ENCODE results near the gene SNAPC4. TPM values are rescaled to one million over a fixed set of nuclear protein-coding genes. Genes with fewer than 3 reads are reported as not detected.
A peak's percentile ranks its signal among the peaks of the same experiment; 100 is the strongest.

Gene SNAPC4
- total RNA-seq, 1 experiment from 2014 or later, result 24.8 TPM

DNA sequence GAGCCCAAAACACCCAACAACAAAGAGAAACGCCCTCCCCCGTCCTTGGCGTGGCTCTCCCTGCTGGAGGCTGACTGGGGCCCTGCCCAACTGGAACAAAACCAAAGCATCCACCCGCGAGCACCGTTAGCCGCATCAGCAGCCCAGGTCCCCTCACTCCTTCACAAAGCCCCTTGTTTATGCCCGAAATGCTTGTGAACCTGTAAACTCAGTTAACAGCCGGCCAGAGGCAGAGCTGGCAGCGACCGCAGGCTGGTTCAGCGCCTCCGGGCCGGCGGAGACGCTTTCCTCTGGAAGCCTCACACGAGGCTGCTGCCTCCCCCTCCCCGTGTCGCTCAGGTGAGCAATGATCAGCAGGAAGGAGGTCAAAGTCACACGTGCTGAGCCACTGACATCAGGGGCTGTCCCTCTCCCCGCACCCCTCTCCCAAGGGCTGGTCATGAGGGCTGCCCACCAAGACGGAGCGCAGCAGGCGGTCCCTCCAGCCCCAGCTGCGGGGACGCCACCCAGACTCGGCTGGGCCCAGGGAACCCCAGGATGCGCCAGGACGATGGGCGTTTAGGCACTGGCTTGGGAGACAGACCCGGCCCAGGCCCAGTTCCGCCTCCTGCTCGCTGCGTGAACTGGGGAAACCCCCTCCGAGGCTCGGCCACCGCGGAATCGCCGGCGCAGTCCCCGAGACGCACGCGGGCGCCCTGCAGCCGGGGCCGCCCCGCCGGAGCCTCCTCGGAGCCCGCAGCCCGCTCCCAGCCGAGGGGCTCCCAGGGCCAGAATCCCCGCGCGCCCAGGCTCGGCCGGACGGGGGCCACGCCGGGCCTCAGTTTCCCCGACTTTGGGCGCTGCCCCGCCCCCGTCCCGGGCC lies 563 bp downstream of the SNAPC4 start:
- intact Hi-C loops (cut with micrococcal nuclease; ENCODE audit: unreplicated experiment), result no loop called here
- no TSS peak for BruUV-seq (replicated peaks)
- Histone ChIP-seq H3K27ac (ENCODE audit: low read depth, low read length, poor library complexity, severe bottlenecking) (peak overlapping the region; percentile 75), H3K4me1 (ENCODE audit: insufficient read depth, low read length, poor library complexity, severe bottlenecking) (peaks cover 9% of the 10 kb centered on the region), H3K36me3 (ENCODE audit: insufficient read depth, low read length, poor library complexity, severe bottlenecking) (peaks cover 53% of the 10 kb centered on the region), H3K9me3 (ENCODE audit: low read depth, low read length, poor library complexity, severe bottlenecking) (no peaks in the 10 kb centered on the region), H3K4me3 (ENCODE audit: low read depth, low read length, poor library complexity, severe bottlenecking) (peak overlapping the region; percentile 96), H3K27me3 (replicated peaks; ENCODE audit: insufficient read depth, low read depth, low read length, poor library complexity) (no peaks in the 10 kb centered on the region)
- TF ChIP-seq, protein P1, sequence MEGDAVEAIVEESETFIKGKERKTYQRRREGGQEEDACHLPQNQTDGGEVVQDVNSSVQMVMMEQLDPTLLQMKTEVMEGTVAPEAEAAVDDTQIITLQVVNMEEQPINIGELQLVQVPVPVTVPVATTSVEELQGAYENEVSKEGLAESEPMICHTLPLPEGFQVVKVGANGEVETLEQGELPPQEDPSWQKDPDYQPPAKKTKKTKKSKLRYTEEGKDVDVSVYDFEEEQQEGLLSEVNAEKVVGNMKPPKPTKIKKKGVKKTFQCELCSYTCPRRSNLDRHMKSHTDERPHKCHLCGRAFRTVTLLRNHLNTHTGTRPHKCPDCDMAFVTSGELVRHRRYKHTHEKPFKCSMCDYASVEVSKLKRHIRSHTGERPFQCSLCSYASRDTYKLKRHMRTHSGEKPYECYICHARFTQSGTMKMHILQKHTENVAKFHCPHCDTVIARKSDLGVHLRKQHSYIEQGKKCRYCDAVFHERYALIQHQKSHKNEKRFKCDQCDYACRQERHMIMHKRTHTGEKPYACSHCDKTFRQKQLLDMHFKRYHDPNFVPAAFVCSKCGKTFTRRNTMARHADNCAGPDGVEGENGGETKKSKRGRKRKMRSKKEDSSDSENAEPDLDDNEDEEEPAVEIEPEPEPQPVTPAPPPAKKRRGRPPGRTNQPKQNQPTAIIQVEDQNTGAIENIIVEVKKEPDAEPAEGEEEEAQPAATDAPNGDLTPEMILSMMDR (conservative IDR thresholded peaks at IDR 0.05; ENCODE audit: low read depth, low read length), result no peak
- TF ChIP-seq EZH2 (IDR thresholded peaks at IDR 0.05; ENCODE audit: borderline replicate concordance, low read depth, low read length, poor library complexity, severe bottlenecking), result no peak
- CTCF ChIA-PET, result no interaction called here
- POLR2A ChIA-PET (ENCODE audit: low non-redundant PET), result no interaction called here
- DNase-seq (ENCODE audit: low spot score), result no peak

DNA sequence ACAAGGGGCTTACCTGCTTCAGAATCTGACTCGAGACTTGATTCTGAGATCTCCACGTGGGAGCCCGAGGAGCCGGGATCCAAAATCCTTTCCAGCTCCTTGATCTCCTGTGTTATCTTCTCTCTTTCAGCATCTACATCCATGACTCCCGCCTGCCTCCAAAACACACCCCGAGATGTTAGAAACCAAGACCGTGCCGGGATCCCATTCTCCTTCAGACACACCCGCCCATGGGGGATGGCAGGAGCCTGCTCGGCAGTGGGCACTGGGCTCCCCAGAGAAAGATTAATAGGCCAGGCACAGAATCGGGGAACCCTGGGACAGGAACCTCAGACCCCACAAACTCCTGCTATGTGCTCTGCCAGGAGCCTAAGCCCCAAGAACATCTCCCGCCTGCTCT lies 1.7 kb downstream of the SNAPC4 start:
- H3K9me3 ChIP-seq (ENCODE audit: low read depth, low read length, poor library complexity, severe bottlenecking), result no peaks in the 10 kb centered on the region
- intact Hi-C loops (cut with micrococcal nuclease; ENCODE audit: unreplicated experiment), result no loop called here
- H3K27me3 ChIP-seq (replicated peaks; ENCODE audit: insufficient read depth, low read depth, low read length, poor library complexity), result no peaks in the 10 kb centered on the region
- H3K27ac ChIP-seq (ENCODE audit: low read depth, low read length, poor library complexity, severe bottlenecking), result peak overlapping the region; percentile 75
- BruUV-seq (replicated peaks), result no TSS peak
- H3K4me1 ChIP-seq (ENCODE audit: insufficient read depth, low read length, poor library complexity, severe bottlenecking), result peaks cover 9% of the 10 kb centered on the region
- H3K36me3 ChIP-seq (ENCODE audit: insufficient read depth, low read length, poor library complexity, severe bottlenecking), result peaks cover 53% of the 10 kb centered on the region
- H3K4me3 ChIP-seq (ENCODE audit: low read depth, low read length, poor library complexity, severe bottlenecking), result peak overlapping the region; percentile 96
- no peak for DNase-seq (ENCODE audit: low spot score)
- POLR2A ChIA-PET (ENCODE audit: low non-redundant PET), result no interaction called here
- CTCF ChIA-PET, result no interaction called here
- TF ChIP-seq, protein P1 (conservative IDR thresholded peaks at IDR 0.05; ENCODE audit: low read depth, low read length), result no peak
- no peak for TF ChIP-seq EZH2 (IDR thresholded peaks at IDR 0.05; ENCODE audit: borderline replicate concordance, low read depth, low read length, poor library complexity, severe bottlenecking)

DNA sequence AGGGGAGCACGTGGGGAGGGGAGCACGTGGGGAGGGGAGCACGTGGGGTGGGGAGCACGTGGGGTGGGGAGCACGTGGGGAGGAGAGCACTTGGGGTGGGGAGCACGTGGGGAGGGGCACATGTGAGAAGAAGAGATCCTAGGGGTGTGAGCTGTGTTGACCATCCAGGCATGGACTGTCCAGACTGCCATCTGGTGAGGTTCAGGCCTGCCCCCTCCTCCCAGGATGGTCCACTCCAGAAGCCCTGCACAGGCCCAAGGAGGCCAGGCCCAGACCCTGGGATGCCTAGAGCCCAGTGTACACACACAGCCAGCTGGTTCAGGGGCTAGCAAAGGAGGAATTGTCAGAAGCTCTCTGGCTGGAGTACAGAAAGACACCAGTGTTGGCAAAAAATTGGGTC lies 2.3 kb downstream of the SNAPC4 start:
- intact Hi-C loops (cut with micrococcal nuclease; ENCODE audit: unreplicated experiment), result no loop called here
- no peak overlapping the region for H3K27ac ChIP-seq (ENCODE audit: low read depth, low read length, poor library complexity, severe bottlenecking)
- H3K4me1 ChIP-seq (ENCODE audit: insufficient read depth, low read length, poor library complexity, severe bottlenecking), result peaks cover 9% of the 10 kb centered on the region

More for the DNA sequence above, 2.3 kb downstream of the SNAPC4 start:
- CTCF ChIA-PET, result no interaction called here
- no peaks in the 10 kb centered on the region for H3K27me3 ChIP-seq (replicated peaks; ENCODE audit: insufficient read depth, low read depth, low read length, poor library complexity)
- DNase-seq (ENCODE audit: low spot score), result no peak
- BruUV-seq (replicated peaks), result no TSS peak
- TF ChIP-seq EZH2 (IDR thresholded peaks at IDR 0.05; ENCODE audit: borderline replicate concordance, low read depth, low read length, poor library complexity, severe bottlenecking), result no peak
- TF ChIP-seq, protein P1 (conservative IDR thresholded peaks at IDR 0.05; ENCODE audit: low read depth, low read length), result no peak
- H3K9me3 ChIP-seq (ENCODE audit: low read depth, low read length, poor library complexity, severe bottlenecking), result no peaks in the 10 kb centered on the region
- POLR2A ChIA-PET (ENCODE audit: low non-redundant PET), result no interaction called here
- H3K36me3 ChIP-seq (ENCODE audit: insufficient read depth, low read length, poor library complexity, severe bottlenecking), result peaks cover 55% of the 10 kb centered on the region
- no peak overlapping the region for H3K4me3 ChIP-seq (ENCODE audit: low read depth, low read length, poor library complexity, severe bottlenecking)

All from A673 (cell line).